HG03139 (cell line): ENCODE results near the gene TAF15.

ENCODE experiments used
- ATAC-seq: cut with Tn5 transposase; IDR thresholded peaks from one replicate; pipeline ENCODE4 v1.9.1; 2021; ENCODE audit not compliant: unreplicated experiment

TAF15 gene

GRCh38 chr17:35786941-35787432 lies 22.3 kb upstream of the TAF15 start:
- ATAC-seq: no peak

GRCh38 chr17:35788477-35789368 lies 20.6 kb upstream of the TAF15 start:
- no peak for ATAC-seq

DNA sequence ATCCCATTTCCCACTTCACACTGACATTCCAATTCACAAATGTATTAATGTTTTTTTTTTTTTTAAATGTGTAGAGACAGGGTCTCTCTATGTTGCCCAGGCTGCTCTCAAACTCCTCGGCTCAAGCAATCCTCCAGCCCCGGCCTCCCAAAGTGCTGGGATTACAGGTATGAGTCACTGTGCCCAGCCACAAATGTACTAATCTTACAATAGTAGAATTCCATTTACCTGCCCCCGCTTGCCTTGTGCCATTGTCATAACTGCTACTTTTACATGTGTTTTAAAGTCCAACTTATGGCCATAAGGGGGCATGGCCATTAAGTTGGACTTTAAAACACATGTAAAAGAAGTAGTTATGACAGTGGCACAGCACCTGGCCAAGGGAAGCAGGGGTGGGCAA lies 18.4 kb upstream of the TAF15 start:
- ATAC-seq: no peak

GRCh38 chr17:35791681-35792350 lies 17.5 kb upstream of the TAF15 start:
- ATAC-seq: no peak

GRCh38 chr17:35793257-35793656 lies 16.0 kb upstream of the TAF15 start:
- ATAC-seq: no peak

- no peak for ATAC-seq
These were observed 14.0 kb upstream of the TAF15 start, which contains the start of gene MMP28 for GRCh38 chr17:35795007-35795870. Gene MMP28 (minus strand): TSS chr17:35795641. CDS start chr17:35795377, 264 bp downstream.

GRCh38 chr17:35795871-35796265 lies 13.4 kb upstream of the TAF15 start:
- ATAC-seq: no peak

DNA sequence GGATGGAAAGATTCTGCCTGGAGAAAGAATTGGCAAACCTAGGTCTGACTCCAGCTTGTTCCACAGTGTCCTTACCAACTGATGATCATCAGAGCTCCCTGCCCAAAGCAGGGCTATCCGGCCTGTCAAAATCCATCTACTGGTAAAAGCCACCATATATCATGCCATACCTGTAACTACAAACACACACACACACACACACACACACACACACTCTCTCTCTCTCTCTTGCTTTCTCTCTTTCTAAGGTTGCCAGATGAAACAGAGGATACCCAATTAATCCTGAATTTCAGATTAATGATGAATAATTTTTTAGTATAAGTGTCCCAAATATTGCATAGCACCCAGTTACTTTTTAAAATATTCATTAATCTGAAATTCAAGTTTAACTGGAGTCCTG lies 12.3 kb upstream of the TAF15 start:
- no peak for ATAC-seq

GRCh38 chr17:35797370-35797769 lies 11.9 kb upstream of the TAF15 start:
- ATAC-seq: no peak

- no peak for ATAC-seq
These were observed 11.4 kb upstream of the TAF15 start for GRCh38 chr17:35797918-35798317.

GRCh38 chr17:35799942-35800341 lies 9.3 kb upstream of the TAF15 start:
- no peak for ATAC-seq

DNA sequence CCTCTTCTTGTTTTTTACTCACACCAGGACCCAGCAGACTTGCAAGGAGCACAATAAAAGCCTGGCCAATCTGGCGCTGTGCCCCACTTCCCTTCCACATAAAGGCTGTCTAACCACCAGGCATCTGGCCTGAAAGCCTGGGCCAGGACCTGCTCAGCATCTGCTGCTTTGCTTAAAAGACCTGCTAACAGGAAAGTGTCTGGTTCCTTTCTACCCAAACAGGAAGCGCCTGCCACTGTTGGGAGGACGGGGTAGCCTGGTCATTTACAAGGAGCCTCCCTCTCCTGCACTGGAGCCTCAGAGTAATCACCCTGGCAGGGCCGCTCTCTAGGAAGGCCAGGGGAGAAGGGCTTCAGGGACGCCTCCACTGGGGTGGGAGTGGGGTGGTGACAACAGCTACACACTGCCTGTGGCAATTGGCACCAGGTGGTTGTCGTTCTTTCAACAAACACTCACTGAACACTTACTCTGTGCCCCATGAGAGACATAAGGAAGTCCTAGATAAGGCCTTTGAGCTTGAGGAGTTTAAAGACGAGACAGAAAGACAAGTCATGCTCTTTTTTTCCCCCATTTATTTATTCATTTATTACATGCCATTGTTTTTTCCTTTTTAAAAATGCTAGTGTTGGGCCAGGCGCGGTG lies 7.6 kb upstream of the TAF15 start:
- ATAC-seq: no peak

DNA sequence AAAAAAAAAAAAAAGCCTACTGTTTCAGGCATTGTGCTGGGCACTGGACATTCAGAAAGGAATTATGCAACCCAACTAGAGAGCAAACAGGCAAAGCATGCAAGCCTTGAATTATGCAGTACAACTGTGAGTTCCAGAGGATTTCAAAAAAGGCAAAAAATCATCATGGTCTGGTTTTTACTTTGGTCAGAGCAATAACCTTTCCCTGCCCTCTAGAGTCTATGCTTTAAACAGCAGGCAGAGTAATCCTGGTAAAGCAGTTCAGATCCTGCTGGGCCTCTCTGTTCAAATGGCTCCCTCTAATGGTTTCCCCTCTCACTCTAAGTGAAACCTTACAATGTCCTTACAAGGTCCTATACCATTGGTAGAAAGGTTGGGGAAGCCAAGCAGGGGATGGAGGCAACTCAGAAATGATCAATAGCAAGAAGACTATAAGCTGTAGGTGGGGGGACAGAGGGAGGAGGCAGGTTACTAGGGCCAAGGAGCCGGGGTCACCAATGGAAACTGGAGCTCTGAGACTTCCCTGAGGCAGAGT lies 4.6 kb upstream of the TAF15 start:
- no peak for ATAC-seq

GRCh38 chr17:35807371-35808144 lies 1.7 kb upstream of the TAF15 start:
- no peak for ATAC-seq

GRCh38 chr17:35808240-35808961 lies 883 bp upstream of the TAF15 start:
- no peak for ATAC-seq

DNA sequence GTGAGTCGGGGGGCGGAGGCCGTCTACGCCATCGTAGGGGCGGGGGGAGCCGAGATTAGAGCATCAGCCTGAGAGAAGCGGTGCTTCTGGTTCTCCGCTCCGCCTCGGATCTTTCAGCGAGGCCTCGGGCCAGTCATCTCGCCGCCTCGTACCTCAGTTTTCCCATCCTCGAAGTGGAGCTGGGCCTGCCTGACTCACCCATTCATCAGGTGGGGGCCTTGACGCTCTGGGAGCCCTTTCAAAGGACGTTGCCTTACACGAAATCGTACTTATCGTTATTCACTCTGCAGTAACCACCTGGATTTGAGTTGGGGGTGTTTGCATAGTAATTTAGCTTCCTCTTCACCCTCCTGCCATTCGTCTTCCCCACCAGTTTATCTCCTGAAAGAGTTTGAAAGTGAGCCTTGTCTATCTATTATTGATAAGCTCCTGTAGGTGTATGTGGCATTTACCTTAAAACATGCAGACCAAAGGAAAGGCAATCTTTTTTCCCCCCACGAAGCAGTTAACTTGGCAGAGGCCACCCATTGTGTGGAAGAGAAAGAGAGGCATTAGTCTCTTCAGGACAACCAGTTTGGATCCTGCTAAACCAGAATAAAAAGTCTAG lies 674 bp downstream of the TAF15 start:
- peak; percentile 0 for ATAC-seq

- ATAC-seq: no peak
These were observed 2.5 kb downstream of the TAF15 start for GRCh38 chr17:35811759-35812158.

GRCh38 chr17:35812456-35812855 lies 3.2 kb downstream of the TAF15 start:
- ATAC-seq: no peak

- no peak for ATAC-seq
These were observed 7.4 kb downstream of the TAF15 start for GRCh38 chr17:35816723-35817122.
